Heart right ventricle (tissue), 16 donors: Measurements from ENCODE around the gene HTRA3. TPM values are rescaled to one million over a fixed set of nuclear protein-coding genes. Genes with fewer than 3 reads are reported as not detected.
A peak's percentile ranks its signal among the peaks of the same experiment; 100 is the strongest.

ENCODE experiments used
- ATAC-seq, 8 donors: fragments of 200-7000 bp; cut with Tn5 transposase; one replicate each; pipeline ENCODE4 v1.9.1; 2020; ENCODE audit warnings: mild to moderate bottlenecking in 8 of 8, moderate library complexity in 8 of 8, moderate number of reproducible peaks in 1 of 8
- DNase-seq, 2 donors: peaks; one replicate each; pipeline ENCODE4 v3.0.0-alpha.2; 2020
- H3K27ac ChIP-seq, 10 donors: fragments of 200-600 bp; sonication (generic) in 2 of 10; one replicate each; pipeline versions ENCODE4 v1.5.0 to v1.8.0; 2020 to 2022; ENCODE audit warnings: mild to moderate bottlenecking in 3 of 10
- H3K27me3 ChIP-seq, 7 donors: fragments of 200-600 bp; one replicate each; pipeline ENCODE4 v1.8.0; 2021 to 2022; ENCODE audit warnings: mild to moderate bottlenecking in 2 of 7
- H3K36me3 ChIP-seq, 9 donors: fragments of 200-600 bp; sonication (generic) in 1 of 9; one replicate each; pipeline versions ENCODE4 v1.5.0 to v1.8.0; 2020 to 2022; ENCODE audit warnings: mild to moderate bottlenecking in 2 of 9
- H3K4me1 ChIP-seq, 9 donors: fragments of 200-600 bp; sonication (generic) in 1 of 9; one replicate each; pipeline versions ENCODE4 v1.5.0 to v1.8.0; 2020 to 2022; ENCODE audit warnings: mild to moderate bottlenecking in 4 of 9
- H3K4me3 ChIP-seq, 10 donors: fragments of 200-600 bp; sonication (generic) in 2 of 10; one replicate each; pipeline versions ENCODE4 v1.5.0 to v1.8.0; 2020 to 2022; ENCODE audit warnings: mild to moderate bottlenecking in 7 of 10, moderate library complexity in 2 of 10
- H3K9me3 ChIP-seq, 11 donors: fragments of 200-600 bp in 10 of 11; sonication (generic) in 2 of 11; one replicate each; pipeline versions ENCODE4 v1.5.0 to v1.8.0; 2013 to 2022; ENCODE audit warnings: mild to moderate bottlenecking in 2 of 11, control low read depth in 1 of 11, moderate library complexity in 1 of 11
- WGBS, 2 donors: extraction: QIAGEN DNeasy Blood & Tissue Kit; methylation state at CpG; one replicate each; pipeline ENCODE4 v1.1.7; 2013; ENCODE audit warnings: inconsistent platforms in 1 of 2; 5-methylcytosine and 5-hydroxymethylcytosine counted together
- intact Hi-C, 10 donors: fragments of 100-400 bp; cut with DNase I; formaldehyde crosslinking; loops; one replicate each; pipeline versions ENCODE4 v1.11.1 to v1.14.2; 2022
- polyA plus RNA-seq, 2 donors: library from polyadenylated mRNA; stranded (reverse); fragments of 200-250 nt; gene quantifications; one replicate each; pipeline ENCODE4 v1.2.3, GENCODE V29; 2013
- total RNA-seq, 10 donors: library from RNA; stranded (reverse); fragmentation: NEBNext Ultra II Directional in 3 of 10; extraction: Animal tissue kit (Norgen Biotek cat#: 25700) in 3 of 10; gene quantifications; one replicate each; pipeline versions ENCODE4 v1.2.1 to v1.2.4, GENCODE V29; 2021 to 2023
- TF ChIP-seq, protein P1 (sequence below), 9 donors: fragments of 200-600 bp; sonication (generic) in 2 of 9; IDR thresholded peaks; one replicate each; pipeline versions ENCODE4 v1.5.0 to v1.8.0; 2021 to 2022; ENCODE audit warnings: antibody characterized with exemption in 9 of 9, mild to moderate bottlenecking in 5 of 9, moderate library complexity in 1 of 9
- donor health status: Arrhythmogenic right ventricular cardiomyopathy.
- donor health status: ischemic (EF 13 %, LVEDD 7.1; RV severe dilation, severe dysfunction).
- donor health status: healthy with polysubstance abuse.
- donor health status: DM: no; HTN: yes; CAD: no.
- donor health status: DM: no; HTN: no; CAD: no.
- donor health status: ischemic (EF 25% LVEDD 6.9; RV normal size, moderate dysfunction).
- donor health status: ischemic (EF 25% LVEDD 5.7; RV mildly dilated, moderate dysfunction).
- donor health status: healthy.
- donor health status: DM: yes; HTN: yes; CAD: no.
- donor health status: Ischemic cardiomyopathy.
- donor health status: ischemic (EF 35%, LVEDD 5.7; RV mildly dilated, moderate dysfunction).
- donor health status: nonischemic (EF 11% LVEDD 7.7; RV severe dilation, severe dysfunction).
- donor health status: DM: yes; HTN: yes; CAD: no.
- donor health status: PGD.
- donor health status: ischemic (EF 29% LVEDD 5.4; RV normal size, mild dysfunction).
- donor health status: nonischemic (EF 23%, LVEDD 6.1; RV moderate dilation, normal function).

HTRA3 gene
- total and polyA plus RNA-seq, 12 donors = 20.2 to 82.5 (median 54.2) TPM

DNA sequence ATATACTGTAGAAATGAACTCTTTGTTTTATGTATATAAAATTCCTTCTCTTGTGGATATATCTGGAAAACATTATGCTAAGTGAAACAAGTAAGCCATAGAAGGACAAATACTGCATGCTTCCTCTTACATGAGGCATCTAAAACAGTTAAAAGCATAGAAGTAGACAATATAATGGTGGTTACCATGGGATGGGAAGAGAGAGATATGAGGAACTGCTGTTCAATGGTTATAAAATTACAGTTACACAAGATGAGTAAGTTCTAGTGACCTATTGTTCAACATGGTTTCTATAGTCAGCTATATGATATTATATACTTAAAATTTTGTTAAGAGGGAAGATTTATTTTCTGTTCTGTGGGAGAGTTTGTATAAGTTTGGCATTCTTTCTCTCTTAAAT lies 43.4 kb downstream of the HTRA3 start:
- DNase-seq (no peak), ATAC-seq (no peak)
- H3K9me3 ChIP-seq = peaks cover 0 to 14% (median 0%) of the 10 kb centered on the region in 11 donors
- H3K27ac ChIP-seq = no peak overlapping the region
- H3K27me3 ChIP-seq = no peaks in the 10 kb centered on the region
- no peaks in the 10 kb centered on the region for H3K36me3 ChIP-seq
- H3K4me1 ChIP-seq = peaks cover 0 to 46% (median 22%) of the 10 kb centered on the region in 9 donors
- no peak overlapping the region for H3K4me3 ChIP-seq
- intact Hi-C loops = no loop called here
- TF ChIP-seq, protein P1, sequence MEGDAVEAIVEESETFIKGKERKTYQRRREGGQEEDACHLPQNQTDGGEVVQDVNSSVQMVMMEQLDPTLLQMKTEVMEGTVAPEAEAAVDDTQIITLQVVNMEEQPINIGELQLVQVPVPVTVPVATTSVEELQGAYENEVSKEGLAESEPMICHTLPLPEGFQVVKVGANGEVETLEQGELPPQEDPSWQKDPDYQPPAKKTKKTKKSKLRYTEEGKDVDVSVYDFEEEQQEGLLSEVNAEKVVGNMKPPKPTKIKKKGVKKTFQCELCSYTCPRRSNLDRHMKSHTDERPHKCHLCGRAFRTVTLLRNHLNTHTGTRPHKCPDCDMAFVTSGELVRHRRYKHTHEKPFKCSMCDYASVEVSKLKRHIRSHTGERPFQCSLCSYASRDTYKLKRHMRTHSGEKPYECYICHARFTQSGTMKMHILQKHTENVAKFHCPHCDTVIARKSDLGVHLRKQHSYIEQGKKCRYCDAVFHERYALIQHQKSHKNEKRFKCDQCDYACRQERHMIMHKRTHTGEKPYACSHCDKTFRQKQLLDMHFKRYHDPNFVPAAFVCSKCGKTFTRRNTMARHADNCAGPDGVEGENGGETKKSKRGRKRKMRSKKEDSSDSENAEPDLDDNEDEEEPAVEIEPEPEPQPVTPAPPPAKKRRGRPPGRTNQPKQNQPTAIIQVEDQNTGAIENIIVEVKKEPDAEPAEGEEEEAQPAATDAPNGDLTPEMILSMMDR (IDR thresholded peaks at IDR 0.05) = no peak

DNA sequence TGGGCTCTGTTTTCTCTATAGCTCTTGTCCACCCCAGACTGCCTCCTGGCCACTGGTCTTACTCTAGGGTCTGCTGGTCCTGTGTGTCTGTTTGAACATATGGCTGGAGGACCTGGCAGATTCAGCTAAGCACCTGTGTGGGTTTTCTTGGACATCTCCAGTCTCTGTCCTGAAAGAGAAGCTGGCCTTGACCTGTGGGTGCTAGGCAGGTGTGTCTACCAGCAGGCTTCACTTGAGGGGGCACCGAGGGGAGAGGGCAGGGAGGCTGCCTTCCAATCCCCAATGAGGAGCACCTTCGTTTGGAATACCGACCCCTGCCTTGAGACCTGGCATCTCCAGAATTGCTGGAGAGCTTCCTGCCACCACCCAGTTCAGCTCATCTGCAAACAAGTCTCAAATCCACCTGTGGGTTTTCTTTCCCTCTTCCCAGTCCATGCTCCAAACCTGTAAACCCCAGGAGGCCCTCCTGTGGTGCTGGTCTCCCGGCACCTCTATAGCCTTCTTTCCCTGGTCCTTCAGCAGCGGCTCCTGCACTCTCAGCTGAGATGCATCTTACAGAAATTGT lies 45.2 kb downstream of the HTRA3 start:
- H3K27me3 ChIP-seq = no peaks in the 10 kb centered on the region
- H3K4me1 ChIP-seq = peaks cover 0 to 39% (median 19%) of the 10 kb centered on the region in 9 donors
- intact Hi-C loops = loop anchor here in 2 of 10 donors (5.0 kb wide), 2 partner anchors 42 to 88 kb away; no protein-coding TSS in a partner anchor
- peaks cover 0 to 14% (median 0%) of the 10 kb centered on the region in 11 donors for H3K9me3 ChIP-seq
- H3K4me3 ChIP-seq = no peak overlapping the region
- TF ChIP-seq, protein P1 (IDR thresholded peaks at IDR 0.05) = no peak
- no peaks in the 10 kb centered on the region for H3K36me3 ChIP-seq
- no peak for ATAC-seq
- no peak for DNase-seq
- 92 to 94% methylated on average over 5 of the region's 5 CpGs for WGBS, 2 donors
- no peak overlapping the region for H3K27ac ChIP-seq

DNA sequence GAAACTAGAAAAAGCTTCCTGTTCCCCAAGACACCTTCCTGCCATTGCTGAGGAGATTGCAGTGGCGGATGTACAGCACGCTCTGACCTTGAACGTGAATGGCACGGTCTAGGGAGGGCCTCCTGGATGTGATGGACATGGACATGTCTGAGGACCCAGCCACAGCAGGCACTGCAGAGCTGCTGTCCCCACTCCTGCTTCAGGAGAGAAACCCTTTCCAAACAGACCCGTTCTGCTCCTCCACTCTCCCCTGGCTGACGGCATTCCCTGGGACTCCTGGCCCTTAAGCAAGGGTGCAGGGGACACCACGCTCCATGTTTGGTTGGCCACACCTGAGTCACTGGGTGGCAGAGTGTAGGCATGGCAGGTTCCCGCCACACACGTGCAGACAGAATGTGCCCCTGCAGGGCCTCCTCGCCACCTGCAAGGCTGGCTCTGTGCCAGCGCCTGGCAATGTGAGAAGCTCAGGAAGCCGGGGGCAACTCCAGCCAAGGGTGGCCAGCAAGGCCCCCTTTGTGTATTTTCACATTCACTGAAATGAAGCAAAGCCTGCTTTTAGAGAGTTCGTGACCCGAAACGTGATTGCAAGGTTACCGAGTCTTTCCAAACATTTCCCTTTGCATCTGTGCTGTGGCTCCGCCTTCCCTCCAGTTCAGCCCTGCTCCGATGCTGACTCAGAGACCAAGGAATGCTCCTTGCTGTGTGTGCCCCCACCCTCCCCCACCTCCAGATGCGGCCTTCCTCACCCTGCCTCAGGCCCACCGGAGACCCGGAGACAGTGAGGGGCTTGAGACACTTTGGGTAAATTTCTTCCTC lies 46.1 kb downstream of the HTRA3 start:
- Histone ChIP-seq H3K9me3 (peaks cover 0 to 14% (median 0%) of the 10 kb centered on the region in 11 donors), H3K27ac (peak overlapping the region in 7 of 10 donors; percentile 28 to 64 (median 54))

DNA sequence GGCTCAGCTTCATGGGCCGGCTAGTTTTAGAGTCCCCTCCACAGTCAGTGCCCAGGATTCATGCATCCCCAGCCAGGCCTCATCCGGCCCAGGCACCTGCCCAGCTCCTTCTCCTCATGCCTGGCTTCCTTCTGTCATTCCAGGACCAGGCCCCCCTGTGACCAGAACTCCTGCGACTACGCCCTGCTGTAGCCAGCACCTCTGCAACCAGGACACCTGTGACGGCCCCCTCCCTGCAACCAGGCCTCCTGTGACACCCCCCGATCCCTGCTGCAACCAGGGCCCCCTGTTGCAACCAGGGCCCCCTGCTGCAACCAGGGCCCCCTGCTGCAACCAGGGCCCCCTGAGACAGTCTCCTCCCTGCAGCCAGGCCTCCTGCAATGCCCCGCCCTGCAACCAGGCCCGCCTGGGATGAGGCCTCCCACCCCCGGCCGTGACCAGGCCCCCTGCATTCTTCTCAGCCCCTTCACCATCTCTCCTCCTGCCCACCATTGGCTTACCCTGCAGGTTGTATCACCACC lies 46.8 kb downstream of the HTRA3 start:
- no peak overlapping the region for H3K4me3 ChIP-seq
- 80 to 81% methylated on average over 10 of the region's 10 CpGs for WGBS, 2 donors
- peak in 1 of 8 donors; percentile 12 for ATAC-seq

More for the DNA sequence above, 46.1 kb downstream of the HTRA3 start:
- Histone ChIP-seq H3K4me3 (no peak overlapping the region), H3K27me3 (no peaks in the 10 kb centered on the region), H3K4me1 (peaks cover 5 to 45% (median 26%) of the 10 kb centered on the region in 9 donors), H3K36me3 (no peaks in the 10 kb centered on the region)
- intact Hi-C loops = loop anchor here in 2 of 10 donors (5.0 kb wide), 2 partner anchors 43 to 87 kb away; no protein-coding TSS in a partner anchor
- TF ChIP-seq, protein P1 (IDR thresholded peaks at IDR 0.05) = no peak
- ATAC-seq = peak in 6 of 8 donors; percentile 39 to 70 (median 60)
- WGBS, 2 donors = 28 to 40% methylated on average over 21 of the region's 21 CpGs
- no peak for DNase-seq

More for the DNA sequence above, 46.8 kb downstream of the HTRA3 start:
- TF ChIP-seq, protein P1 (IDR thresholded peaks at IDR 0.05) = no peak
- Histone ChIP-seq H3K27me3 (no peaks in the 10 kb centered on the region), H3K4me1 (peaks cover 5 to 48% (median 26%) of the 10 kb centered on the region in 9 donors), H3K36me3 (no peaks in the 10 kb centered on the region), H3K27ac (peak overlapping the region in 6 of 10 donors; percentile 28 to 82 (median 56)), H3K9me3 (peaks cover 0 to 14% (median 0%) of the 10 kb centered on the region in 11 donors)
- intact Hi-C loops = loop anchor here in 2 of 10 donors (5.0 kb wide), 2 partner anchors 44 to 86 kb away; no protein-coding TSS in a partner anchor
- no peak for DNase-seq
